Renal cortex interstitium (tissue), 11 donors: ENCODE measurements around the gene COPS9. TPM values are rescaled to one million over a fixed set of nuclear protein-coding genes. Genes with fewer than 3 reads are reported as not detected.

Experiments
- DNase-seq, 11 donors: peaks; one replicate each; pipeline ENCODE4 v3.0.0-alpha.2; 2013; ENCODE audit warnings: low read depth in 9 of 11, low spot score in 4 of 11; ENCODE audit errors: extremely low read depth in 1 of 11
- polyA plus RNA-seq, 3 donors: library from polyadenylated mRNA; unstranded; fragments of 120-200 nt; gene quantifications; one replicate each; pipeline ENCODE4 v1.2.1, GENCODE V29; 2013; ENCODE audit not compliant: insufficient read length in 3 of 3

The COPS9 gene
- polyA plus RNA-seq, 3 donors = 74.5 to 103 (median 88.3) TPM

GRCh38 chr2:240095556-240096523 is 40.3 kb downstream of the COPS9 start:
- peak in 1 of 11 donors; percentile 9 for DNase-seq

GRCh38 chr2:240089306-240089705 is 46.8 kb downstream of the COPS9 start:
- DNase-seq = no peak

GRCh38 chr2:240086563-240086962 is 49.5 kb downstream of the COPS9 start:
- DNase-seq = no peak

Other genes starting within 250 kb of the COPS9 start
- gene NDUFA10, start 111.0 kb downstream of the COPS9 start, polyA plus RNA-seq = 100 to 1,000 TPM; 116 to 127 (median 120) TPM
- not detected for gene OR6B2, start 105.9 kb downstream of the COPS9 start, polyA plus RNA-seq
- gene OR6B3, start 82.8 kb downstream of the COPS9 start, polyA plus RNA-seq = not detected
- gene OTOS, start 4.4 kb upstream of the COPS9 start, polyA plus RNA-seq = under 1 TPM in 2 of 3 donors, not detected in 1; 0.36 to 0.43 TPM